Loucy (cell line): ENCODE data around the gene GOLGA6L22.
"Not testable (repeated sequence)": the region's sequence is repeated elsewhere in the genome, so short reads cannot be mapped to it uniquely, and the experiment has no call there.

ENCODE experiments used
- CTCF ChIP-seq: fragments of 200-600 bp; sonication (generic); conservative IDR thresholded peaks from 2 replicates; pipeline ENCODE4 v1.5.1; 2014; ENCODE audit warnings: mild to moderate bottlenecking, antibody characterized with exemption, low read length
- EZH2phosphoT487 ChIP-seq: fragments of 200-600 bp; IDR thresholded peaks from 2 replicates; pipeline ENCODE4 v1.6.1; 2018; ENCODE audit warnings: antibody characterized with exemption, mild to moderate bottlenecking, moderate library complexity, borderline replicate concordance

GRCh38 chr15:22506959-22507358, 48.3 kb downstream of the GOLGA6L22 start:
- TF ChIP-seq CTCF, EZH2phosphoT487: not testable (repeated sequence)
